HEK293 (cell line): ENCODE data around the gene SAXO1.

Source experiments
- ZNF175 ChIP-seq: fragments of 450-650 bp; formaldehyde crosslinking; IDR thresholded peaks from 2 replicates; pipeline ENCODE4 v1.5.1; 2016; ENCODE audit warnings: missing biosample characterization, missing genetic modification characterization
- ZNF423 ChIP-seq: fragments of 450-650 bp; formaldehyde crosslinking; IDR thresholded peaks from 2 replicates; pipeline ENCODE4 v1.5.1; 2016; ENCODE audit warnings: missing biosample characterization, missing genetic modification characterization
- TF ChIP-seq, protein P1 (sequence below): fragments of 450-650 bp; formaldehyde crosslinking; optimal IDR thresholded peaks from 2 replicates; pipeline ENCODE3; 2016; ENCODE audit warnings: missing biosample characterization, mild to moderate bottlenecking, missing genetic modification characterization

- TF ChIP-seq ZNF175 (tag by site-specific recombination) = no peak
- TF ChIP-seq ZNF423 (tag by site-specific recombination) = no peak
- TF ChIP-seq, protein P1, sequence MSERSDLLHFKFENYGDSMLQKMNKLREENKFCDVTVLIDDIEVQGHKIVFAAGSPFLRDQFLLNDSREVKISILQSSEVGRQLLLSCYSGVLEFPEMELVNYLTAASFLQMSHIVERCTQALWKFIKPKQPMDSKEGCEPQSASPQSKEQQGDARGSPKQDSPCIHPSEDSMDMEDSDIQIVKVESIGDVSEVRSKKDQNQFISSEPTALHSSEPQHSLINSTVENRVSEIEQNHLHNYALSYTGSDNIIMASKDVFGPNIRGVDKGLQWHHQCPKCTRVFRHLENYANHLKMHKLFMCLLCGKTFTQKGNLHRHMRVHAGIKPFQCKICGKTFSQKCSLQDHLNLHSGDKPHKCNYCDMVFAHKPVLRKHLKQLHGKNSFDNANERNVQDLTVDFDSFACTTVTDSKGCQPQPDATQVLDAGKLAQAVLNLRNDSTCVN (tag by site-specific recombination) = no peak
Measured at GRCh38 chr9:19027825-19028224, 5.2 kb downstream of the SAXO1 start.
